Transverse colon (tissue), 4 donors: ENCODE data around the gene STMN3. TPM values are rescaled to one million over a fixed set of nuclear protein-coding genes. Genes with fewer than 3 reads are reported as not detected.
"Not testable (repeated sequence)": the region's sequence is repeated elsewhere in the genome, so short reads cannot be mapped to it uniquely, and the experiment has no call there.

Experiments
- DNase-seq: peaks from one replicate; pipeline ENCODE4 v3.0.0-alpha.2; 2019
- H3K27ac ChIP-seq, 4 donors: fragments of 200-600 bp; sonication (generic); 2 replicates each; pipeline ENCODE4 v1.5.1; 2016 to 2018; ENCODE audit warnings: inconsistent platforms in 4 of 4
- H3K27me3 ChIP-seq: fragments of 200-600 bp; sonication (generic); 2 replicates; pipeline ENCODE4 v1.5.1; 2017; ENCODE audit warnings: inconsistent platforms
- H3K36me3 ChIP-seq, 4 donors: fragments of 200-600 bp; sonication (generic); 2 replicates each; pipeline ENCODE4 v1.5.1; 2017 to 2019; ENCODE audit warnings: inconsistent platforms in 4 of 4
- H3K4me1 ChIP-seq, 4 donors: fragments of 200-600 bp; sonication (generic); 2 replicates each; pipeline ENCODE4 v1.5.1; 2017 to 2020; ENCODE audit warnings: inconsistent platforms in 4 of 4
- H3K4me3 ChIP-seq, 4 donors: fragments of 200-600 bp; sonication (generic); 1 replicate in 1 of 4; 2 replicates in 3 of 4; pipeline versions ENCODE4 v1.5.1 to v1.6.1; 2017 to 2019; ENCODE audit warnings: inconsistent platforms in 4 of 4
- H3K9me3 ChIP-seq, 2 donors: fragments of 200-600 bp; sonication (generic); 2 replicates each; pipeline ENCODE4 v1.5.1; 2017 to 2019; ENCODE audit warnings: inconsistent platforms in 2 of 2
- EP300 ChIP-seq: sonication (generic); formaldehyde crosslinking; IDR thresholded peaks from one replicate; pipeline ENCODE4 v1.6.1; 2017; ENCODE audit warnings: antibody characterized with exemption, low read depth
- POLR2A ChIP-seq: fragments of 450-650 bp; IDR thresholded peaks from one replicate; pipeline ENCODE4 v1.6.1; 2016; ENCODE audit warnings: antibody characterized with exemption, mild to moderate bottlenecking, moderate library complexity
- POLR2AphosphoS5 ChIP-seq, 3 donors: sonication (generic); formaldehyde crosslinking; IDR thresholded peaks; one replicate each; pipeline ENCODE4 v1.6.1; 2016; ENCODE audit warnings: antibody characterized with exemption in 3 of 3
- WGBS, 2 donors: methylation state at CpG; one replicate each; pipeline ENCODE4 v1.1.5; 2018; ENCODE audit warnings: low coverage in 1 of 2; 5-methylcytosine and 5-hydroxymethylcytosine counted together
- in situ Hi-C, 4 donors: fragments of 200-750 bp; cut with MboI; loops; one replicate each; pipeline versions ENCODE4 v1.15.0 to v1.15.1; 2017; ENCODE audit warnings: low sequenced_read_pairs in 3 of 4, low pct_ligation_motif_present in 1 of 4, low pct_unique_long_range_greater_than_20kb in 1 of 4
- intact Hi-C: fragments of 100-400 bp; cut with DNase I; formaldehyde crosslinking; loops from one replicate; pipeline ENCODE4 v1.15.1; 2023; ENCODE audit warnings: low total_unique reads
- total RNA-seq, 4 donors: library from RNA; depleted of rRNA; stranded (reverse); fragments of >200 nt; gene quantifications; one replicate each; pipeline ENCODE4 v1.1.0, GENCODE V29; 2016
- TF ChIP-seq, protein P1 (sequence below), 5 experiments: fragments of 200-600 bp in 3 of 5; fragments of 450-650 bp in 2 of 5; sonication (generic) in 3 of 5; IDR thresholded peaks; 1 replicate in 2 of 5; 2 replicates in 3 of 5; pipeline ENCODE4 v1.5.1; 2016 to 2017; ENCODE audit warnings: antibody characterized with exemption in 5 of 5, inconsistent platforms in 3 of 5, mild to moderate bottlenecking in 2 of 5, moderate library complexity in 1 of 5

STMN3 gene
- total RNA-seq, 4 donors from 2014 or later: 0.75 to 7.1 (median 4.4) TPM

- Histone ChIP-seq H3K4me3 (no peak overlapping the region), H3K27me3 (no peaks in the 10 kb centered on the region), H3K27ac (no peak overlapping the region), H3K9me3 (no peaks in the 10 kb centered on the region), H3K36me3 (peaks cover 0 to 2% (median 0%) of the 10 kb centered on the region in 4 donors), H3K4me1 (peaks cover 6 to 17% (median 11%) of the 10 kb centered on the region in 4 donors)
- no peak for DNase-seq
- WGBS, 2 donors: 90% methylated on average over 31 of the region's 33 CpGs; no CpG with 5 or more reads in 1 of the 2 donors
- no peak for TF ChIP-seq POLR2AphosphoS5 (IDR thresholded peaks at IDR 0.05)
- TF ChIP-seq EP300: no peak
- TF ChIP-seq POLR2A: no peak
- TF ChIP-seq, protein P1, sequence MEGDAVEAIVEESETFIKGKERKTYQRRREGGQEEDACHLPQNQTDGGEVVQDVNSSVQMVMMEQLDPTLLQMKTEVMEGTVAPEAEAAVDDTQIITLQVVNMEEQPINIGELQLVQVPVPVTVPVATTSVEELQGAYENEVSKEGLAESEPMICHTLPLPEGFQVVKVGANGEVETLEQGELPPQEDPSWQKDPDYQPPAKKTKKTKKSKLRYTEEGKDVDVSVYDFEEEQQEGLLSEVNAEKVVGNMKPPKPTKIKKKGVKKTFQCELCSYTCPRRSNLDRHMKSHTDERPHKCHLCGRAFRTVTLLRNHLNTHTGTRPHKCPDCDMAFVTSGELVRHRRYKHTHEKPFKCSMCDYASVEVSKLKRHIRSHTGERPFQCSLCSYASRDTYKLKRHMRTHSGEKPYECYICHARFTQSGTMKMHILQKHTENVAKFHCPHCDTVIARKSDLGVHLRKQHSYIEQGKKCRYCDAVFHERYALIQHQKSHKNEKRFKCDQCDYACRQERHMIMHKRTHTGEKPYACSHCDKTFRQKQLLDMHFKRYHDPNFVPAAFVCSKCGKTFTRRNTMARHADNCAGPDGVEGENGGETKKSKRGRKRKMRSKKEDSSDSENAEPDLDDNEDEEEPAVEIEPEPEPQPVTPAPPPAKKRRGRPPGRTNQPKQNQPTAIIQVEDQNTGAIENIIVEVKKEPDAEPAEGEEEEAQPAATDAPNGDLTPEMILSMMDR (IDR thresholded peaks at IDR 0.05): no peak
- in situ Hi-C loops (no loop called here), intact Hi-C loops (no loop called here)
Measured at GRCh38 chr20:63661959-63662812, 9.0 kb upstream of the STMN3 start.

DNA sequence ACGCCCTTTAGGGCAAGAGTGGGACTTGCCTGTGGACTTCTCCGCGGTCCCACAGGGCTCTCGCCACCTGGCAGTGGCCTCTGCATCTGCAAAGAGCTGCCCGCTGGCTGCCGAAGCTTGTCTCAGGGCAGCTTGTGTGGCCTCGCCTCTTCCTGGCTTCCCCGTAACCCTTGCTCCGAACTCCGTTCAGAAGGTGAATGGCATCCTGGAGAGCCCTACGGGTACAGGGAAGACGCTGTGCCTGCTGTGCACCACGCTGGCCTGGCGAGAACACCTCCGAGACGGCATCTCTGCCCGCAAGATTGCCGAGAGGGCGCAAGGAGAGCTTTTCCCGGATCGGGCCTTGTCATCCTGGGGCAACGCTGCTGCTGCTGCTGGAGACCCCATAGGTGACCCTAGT is 7.9 kb upstream of the STMN3 start:
- in situ Hi-C loops: no loop called here
- Histone ChIP-seq H3K4me1 (peaks cover 6 to 21% (median 13%) of the 10 kb centered on the region in 4 donors), H3K27ac (no peak overlapping the region), H3K27me3 (no peaks in the 10 kb centered on the region), H3K9me3 (no peaks in the 10 kb centered on the region), H3K36me3 (no peaks in the 10 kb centered on the region), H3K4me3 (no peak overlapping the region)
- WGBS, 2 donors: 94% methylated on average over 17 of the region's 22 CpGs; no CpG with 5 or more reads in 1 of the 2 donors
- DNase-seq: no peak
- TF ChIP-seq EP300: no peak
- no peak for TF ChIP-seq POLR2AphosphoS5 (IDR thresholded peaks at IDR 0.05)
- intact Hi-C loops: no loop called here

DNA sequence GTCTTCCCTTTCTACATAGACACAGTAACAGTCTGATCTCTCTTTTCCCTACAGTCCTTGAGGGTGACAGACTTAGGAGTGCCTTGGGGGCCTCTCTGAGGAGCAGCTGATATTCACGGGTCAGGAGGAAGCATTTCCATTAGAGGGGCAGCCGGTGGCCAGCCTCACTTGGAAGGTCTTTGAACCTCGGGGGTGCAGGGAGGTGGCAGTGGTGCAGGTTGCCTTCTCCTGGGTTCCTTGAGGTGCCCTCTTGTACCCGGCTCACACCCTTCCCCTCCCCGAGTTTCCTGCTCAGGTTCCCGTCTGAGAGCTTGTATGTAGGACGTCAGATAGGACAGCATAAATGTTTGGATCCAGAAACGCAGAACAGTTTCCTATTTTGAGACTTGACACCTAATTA is 7.4 kb upstream of the STMN3 start:
- H3K27me3 ChIP-seq: no peaks in the 10 kb centered on the region
- intact Hi-C loops: no loop called here
- 82 to 93% methylated on average over 4 to 8 of the region's 8 CpGs for WGBS, 2 donors
- no peak overlapping the region for H3K27ac ChIP-seq
- no peak overlapping the region for H3K4me3 ChIP-seq
- H3K4me1 ChIP-seq: peaks cover 6 to 21% (median 13%) of the 10 kb centered on the region in 4 donors
- TF ChIP-seq POLR2A: no peak
- TF ChIP-seq, protein P1 (IDR thresholded peaks at IDR 0.05): no peak
- TF ChIP-seq EP300: no peak
- no peak for TF ChIP-seq POLR2AphosphoS5 (IDR thresholded peaks at IDR 0.05)
- H3K9me3 ChIP-seq: no peaks in the 10 kb centered on the region
- no peaks in the 10 kb centered on the region for H3K36me3 ChIP-seq
- in situ Hi-C loops: no loop called here
- no peak for DNase-seq

DNA sequence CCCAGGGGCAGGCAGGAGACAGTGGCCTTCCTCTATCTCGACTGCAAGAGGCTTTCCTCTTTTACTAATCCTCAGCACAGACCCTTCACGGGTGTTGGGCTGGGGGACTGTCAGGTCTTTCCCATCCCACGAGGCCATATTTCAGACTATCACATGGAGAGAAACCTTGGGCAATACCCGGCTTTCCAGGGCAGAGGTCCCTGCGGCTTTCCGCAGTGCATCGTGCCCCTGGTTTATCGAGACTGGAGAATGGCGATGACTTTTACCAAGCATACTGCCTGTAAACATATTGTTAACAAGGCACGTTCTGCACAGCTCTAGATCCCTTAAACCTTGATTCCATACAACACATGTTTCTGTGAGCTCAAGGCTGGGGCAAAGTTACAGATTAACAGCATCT is 7.0 kb upstream of the STMN3 start:
- H3K27me3 ChIP-seq, H3K9me3 ChIP-seq, H3K27ac ChIP-seq, H3K36me3 ChIP-seq, intact Hi-C loops, DNase-seq, in situ Hi-C loops, H3K4me3 ChIP-seq: not testable (repeated sequence)
- 93% methylated on average over 10 of the region's 10 CpGs; no CpG with 5 or more reads in 1 of the 2 donors for WGBS, 2 donors
- peaks cover 6 to 21% (median 13%) of the 10 kb centered on the region in 4 donors for H3K4me1 ChIP-seq

DNA sequence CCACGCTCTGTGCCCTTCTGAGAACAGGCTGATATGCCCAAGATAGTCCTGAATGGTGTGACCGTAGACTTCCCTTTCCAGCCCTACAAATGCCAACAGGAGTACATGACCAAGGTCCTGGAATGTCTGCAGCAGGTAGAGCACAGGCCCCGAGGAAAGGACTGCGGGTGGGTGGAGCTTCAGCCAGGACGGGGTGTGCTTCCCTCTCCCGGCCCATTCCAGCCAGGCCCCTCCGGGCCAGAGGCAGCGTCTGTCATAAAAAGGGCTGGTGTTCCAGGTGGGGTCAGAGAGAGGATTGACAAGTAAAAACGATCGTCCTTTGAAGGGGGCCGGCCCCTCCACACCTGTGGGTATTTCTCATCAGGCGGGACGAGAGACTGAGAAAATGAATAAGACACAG is 6.1 kb upstream of the STMN3 start:
- 56 to 62% methylated on average over 7 to 13 of the region's 13 CpGs for WGBS, 2 donors
- TF ChIP-seq POLR2AphosphoS5 (IDR thresholded peaks at IDR 0.05) (no peak), POLR2A (no peak), EP300 (no peak)
- TF ChIP-seq, protein P1 (IDR thresholded peaks at IDR 0.05): no peak
- Histone ChIP-seq H3K4me1 (peaks cover 6 to 21% (median 13%) of the 10 kb centered on the region in 4 donors), H3K9me3 (no peaks in the 10 kb centered on the region), H3K36me3 (no peaks in the 10 kb centered on the region), H3K27ac (peak overlapping the region; percentile 82 to 91 (median 88)), H3K4me3 (peak overlapping the region in 3 of 4 donors; percentile 58 to 88 (median 59)), H3K27me3 (peaks cover 3% of the 10 kb centered on the region)
- in situ Hi-C loops: no loop called here
- intact Hi-C loops: no loop called here
- DNase-seq: no peak
